Neural crest cell (in vitro differentiated cells): Measurements from ENCODE around the gene PACRG. TPM values are rescaled to one million over a fixed set of nuclear protein-coding genes. Genes with fewer than 3 reads are reported as not detected.

Experiments
- DNase-seq: peaks from one replicate; pipeline ENCODE4 v3.0.0; 2021; ENCODE audit warnings: low read depth, mixed read lengths, low spot score
- H3K27ac Mint-ChIP-seq: one replicate; pipeline ENCODE4 v1.8.0; 2021; ENCODE audit warnings: mild to moderate bottlenecking, mixed read lengths; ENCODE audit not compliant: unreplicated experiment
- H3K27me3 Mint-ChIP-seq: 2 replicates; pipeline ENCODE4 v1.8.0; 2021; ENCODE audit warnings: low read depth, mild to moderate bottlenecking, mixed read lengths
- H3K36me3 Mint-ChIP-seq: 2 replicates; pipeline ENCODE4 v1.8.0; 2021; ENCODE audit warnings: low read depth, mild to moderate bottlenecking, mixed read lengths
- H3K4me1 Mint-ChIP-seq: 2 replicates; pipeline ENCODE4 v1.8.0; 2021; ENCODE audit warnings: mixed read lengths
- H3K4me3 Mint-ChIP-seq: one replicate; pipeline ENCODE4 v1.8.0; 2021; ENCODE audit warnings: mild to moderate bottlenecking, mixed read lengths
- H3K9me3 Mint-ChIP-seq: 2 replicates; pipeline ENCODE4 v1.8.0; 2021; ENCODE audit warnings: mixed read lengths
- CTCF ChIP-seq: fragments of 200-600 bp; sonication (generic); conservative IDR thresholded peaks from 2 replicates; pipeline ENCODE4 v1.5.0; 2021; ENCODE audit warnings: antibody characterized with exemption, mild to moderate bottlenecking
- total RNA-seq: library from RNA; stranded (reverse); gene quantifications from 2 replicates; pipeline ENCODE4 v1.2.1, GENCODE V29; 2021

Gene PACRG
- total RNA-seq, 1 donor from 2014 or later: 1.8 TPM

DNA sequence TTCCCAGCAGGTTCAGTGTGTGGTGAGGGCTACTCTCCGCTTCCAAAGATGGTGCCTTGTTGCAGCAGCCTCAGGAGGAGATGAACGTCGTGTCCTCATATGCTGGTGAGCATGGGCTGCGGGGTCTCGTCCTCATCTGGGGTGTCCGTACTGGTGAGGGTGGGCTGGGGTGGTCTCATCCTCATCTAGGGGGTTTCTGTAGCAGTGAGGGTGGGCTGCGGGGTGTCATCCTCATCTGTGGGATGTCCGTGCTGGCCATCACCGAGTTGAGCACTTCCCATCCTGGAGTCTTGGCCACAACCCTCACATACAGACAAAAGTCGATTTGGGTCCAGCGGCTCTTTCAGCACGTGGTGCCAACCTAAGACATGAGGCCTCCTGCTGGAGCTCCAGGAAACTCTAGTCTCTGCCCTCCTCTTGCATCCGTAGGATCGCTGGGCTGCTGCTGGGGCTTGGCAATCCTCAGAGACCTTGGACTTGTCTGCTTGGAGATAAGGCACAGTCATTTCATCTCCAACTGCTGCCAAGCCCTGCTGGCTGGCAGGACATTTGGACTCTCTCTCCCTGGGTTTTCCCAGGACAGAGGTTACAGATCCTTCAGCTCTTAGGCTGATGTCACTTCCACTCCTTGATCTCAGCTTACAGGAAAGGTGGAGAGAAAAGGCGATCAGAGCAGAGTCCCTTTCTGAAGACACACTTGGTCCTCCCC lies 160.4 kb downstream of the PACRG start:
- H3K4me1 Mint-ChIP-seq: peaks cover 10% of the 10 kb centered on the region
- TF ChIP-seq CTCF: no peak
- no peaks in the 10 kb centered on the region for H3K27me3 Mint-ChIP-seq
- H3K36me3 Mint-ChIP-seq: no peaks in the 10 kb centered on the region
- no peaks in the 10 kb centered on the region for H3K9me3 Mint-ChIP-seq
- no peak overlapping the region for H3K27ac Mint-ChIP-seq
- H3K4me3 Mint-ChIP-seq: no peak overlapping the region
- no peak for DNase-seq

DNA sequence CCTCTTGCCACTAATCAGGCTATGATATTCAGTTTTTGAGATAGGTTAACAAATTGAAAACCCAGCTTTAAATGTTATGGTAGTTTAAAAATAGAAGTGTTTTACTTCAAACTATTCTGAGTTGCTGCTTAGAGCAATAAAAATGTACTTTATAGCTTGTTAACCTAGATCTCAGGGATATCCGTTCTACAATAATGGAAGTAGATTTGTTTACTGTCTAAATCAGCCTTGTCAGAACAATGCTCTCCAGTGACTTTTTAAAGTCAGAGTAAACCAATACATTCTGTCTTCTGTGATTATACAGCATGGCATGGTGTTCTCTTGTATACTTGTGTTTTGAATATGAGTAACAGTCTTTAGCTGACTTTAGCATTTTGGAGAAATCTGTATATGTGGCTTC lies 161.5 kb downstream of the PACRG start:
- no peak overlapping the region for H3K4me3 Mint-ChIP-seq
- no peaks in the 10 kb centered on the region for H3K9me3 Mint-ChIP-seq

DNA sequence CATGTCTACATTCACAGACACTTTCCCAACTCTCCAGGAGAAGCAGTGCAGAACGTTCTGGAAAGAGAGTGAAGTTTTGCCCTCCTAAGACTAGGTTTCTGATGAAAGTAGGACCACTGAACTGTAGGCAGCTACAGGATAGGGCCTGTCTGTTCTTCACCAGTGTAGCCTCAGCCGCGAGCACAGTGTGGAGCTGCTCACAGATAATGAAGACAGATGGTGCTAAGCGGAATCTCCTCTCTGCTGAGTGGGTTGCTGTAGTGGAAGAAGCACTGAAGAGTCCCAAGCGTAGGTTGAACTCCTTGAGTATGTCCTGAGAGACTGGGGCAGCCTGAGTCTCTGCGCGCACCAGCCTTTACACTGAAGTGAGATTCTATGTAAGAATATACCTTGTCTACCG lies 170.2 kb downstream of the PACRG start:
- no peak for DNase-seq
- TF ChIP-seq CTCF: no peak
- H3K36me3 Mint-ChIP-seq: no peaks in the 10 kb centered on the region
- H3K9me3 Mint-ChIP-seq: no peaks in the 10 kb centered on the region
- H3K4me3 Mint-ChIP-seq: no peak overlapping the region
- H3K27ac Mint-ChIP-seq: no peak overlapping the region
- no peaks in the 10 kb centered on the region for H3K27me3 Mint-ChIP-seq
- no peaks in the 10 kb centered on the region for H3K4me1 Mint-ChIP-seq

More for the DNA sequence above, 161.5 kb downstream of the PACRG start:
- Mint-ChIP-seq H3K36me3 (no peaks in the 10 kb centered on the region), H3K4me1 (peaks cover 4% of the 10 kb centered on the region), H3K27me3 (no peaks in the 10 kb centered on the region), H3K27ac (no peak overlapping the region)
- no peak for TF ChIP-seq CTCF
- DNase-seq: no peak

- Mint-ChIP-seq H3K27ac (no peak overlapping the region), H3K27me3 (no peaks in the 10 kb centered on the region), H3K4me1 (no peaks in the 10 kb centered on the region), H3K9me3 (no peaks in the 10 kb centered on the region), H3K4me3 (no peak overlapping the region), H3K36me3 (no peaks in the 10 kb centered on the region)
- DNase-seq: no peak
- TF ChIP-seq CTCF: no peak
Observed at GRCh38 chr6:162899148-162899547, 171.4 kb downstream of the PACRG start.

DNA sequence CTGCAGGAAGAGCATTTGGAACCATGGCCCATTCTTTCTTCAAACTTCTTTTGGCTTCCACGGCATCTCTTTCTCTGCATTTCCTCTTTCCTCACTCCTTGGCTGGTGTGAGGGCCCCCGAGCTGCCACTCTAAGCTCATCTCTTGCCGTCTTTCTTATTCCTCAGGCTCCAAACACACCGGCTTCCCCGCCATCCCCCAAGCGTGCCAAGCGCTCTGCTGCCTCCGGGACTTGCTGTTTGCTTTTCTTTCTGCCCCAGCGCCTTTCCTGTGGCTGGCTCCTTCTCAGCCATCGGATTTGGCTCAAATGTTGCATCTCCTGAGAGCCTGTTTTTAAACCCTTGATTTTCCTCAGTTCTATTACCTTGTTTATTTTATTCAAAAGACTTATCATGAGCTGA lies 172.7 kb downstream of the PACRG start:
- no peak for TF ChIP-seq CTCF
- Mint-ChIP-seq H3K4me3 (no peak overlapping the region), H3K27ac (no peak overlapping the region), H3K9me3 (peaks cover 4% of the 10 kb centered on the region), H3K4me1 (no peaks in the 10 kb centered on the region), H3K27me3 (no peaks in the 10 kb centered on the region), H3K36me3 (peaks cover 3% of the 10 kb centered on the region)
- no peak for DNase-seq
